ENCODE measurements around the gene SIGMAR1.
"Not testable (repeated sequence)": the region's sequence is repeated elsewhere in the genome, so short reads cannot be mapped to it uniquely, and the experiment has no call there.

Gene SIGMAR1

DNA sequence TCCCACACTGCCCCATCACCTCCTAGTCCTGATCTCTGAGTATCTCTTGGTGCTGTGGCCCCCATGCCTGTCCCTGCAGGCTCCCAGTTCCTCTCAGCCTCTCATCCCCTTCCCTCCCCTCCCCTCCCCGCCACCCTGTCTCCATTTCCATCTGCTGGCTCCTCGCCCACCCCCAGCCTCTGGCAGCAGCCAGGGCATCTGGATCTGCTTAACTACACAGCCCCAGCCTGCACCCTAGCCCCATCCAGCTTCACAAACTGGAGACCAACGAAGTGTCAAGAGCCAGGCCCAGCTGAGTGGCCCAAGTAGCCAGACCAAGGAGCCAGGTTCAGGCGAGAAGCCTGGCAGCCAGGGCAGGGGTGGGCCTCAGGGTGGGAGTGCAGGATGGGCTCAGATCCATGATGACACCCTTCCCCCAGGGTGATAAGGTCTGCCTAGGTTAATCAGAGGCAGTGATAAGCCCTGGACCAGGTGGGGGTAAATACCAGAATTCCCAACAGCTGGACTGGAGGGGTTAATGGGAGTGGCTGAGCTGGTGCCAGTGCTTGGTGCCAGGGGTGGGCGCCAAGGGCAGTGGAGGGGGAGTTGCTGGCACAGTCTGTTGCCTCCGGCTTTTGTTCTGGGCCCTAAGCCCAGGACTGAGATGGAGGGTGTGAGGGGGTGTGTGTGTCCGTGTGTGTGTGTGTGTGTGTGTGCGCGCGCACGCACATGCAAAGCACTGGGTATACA lies 16.9 kb upstream of the SIGMAR1 start:
- no peak for DNase-seq

DNA sequence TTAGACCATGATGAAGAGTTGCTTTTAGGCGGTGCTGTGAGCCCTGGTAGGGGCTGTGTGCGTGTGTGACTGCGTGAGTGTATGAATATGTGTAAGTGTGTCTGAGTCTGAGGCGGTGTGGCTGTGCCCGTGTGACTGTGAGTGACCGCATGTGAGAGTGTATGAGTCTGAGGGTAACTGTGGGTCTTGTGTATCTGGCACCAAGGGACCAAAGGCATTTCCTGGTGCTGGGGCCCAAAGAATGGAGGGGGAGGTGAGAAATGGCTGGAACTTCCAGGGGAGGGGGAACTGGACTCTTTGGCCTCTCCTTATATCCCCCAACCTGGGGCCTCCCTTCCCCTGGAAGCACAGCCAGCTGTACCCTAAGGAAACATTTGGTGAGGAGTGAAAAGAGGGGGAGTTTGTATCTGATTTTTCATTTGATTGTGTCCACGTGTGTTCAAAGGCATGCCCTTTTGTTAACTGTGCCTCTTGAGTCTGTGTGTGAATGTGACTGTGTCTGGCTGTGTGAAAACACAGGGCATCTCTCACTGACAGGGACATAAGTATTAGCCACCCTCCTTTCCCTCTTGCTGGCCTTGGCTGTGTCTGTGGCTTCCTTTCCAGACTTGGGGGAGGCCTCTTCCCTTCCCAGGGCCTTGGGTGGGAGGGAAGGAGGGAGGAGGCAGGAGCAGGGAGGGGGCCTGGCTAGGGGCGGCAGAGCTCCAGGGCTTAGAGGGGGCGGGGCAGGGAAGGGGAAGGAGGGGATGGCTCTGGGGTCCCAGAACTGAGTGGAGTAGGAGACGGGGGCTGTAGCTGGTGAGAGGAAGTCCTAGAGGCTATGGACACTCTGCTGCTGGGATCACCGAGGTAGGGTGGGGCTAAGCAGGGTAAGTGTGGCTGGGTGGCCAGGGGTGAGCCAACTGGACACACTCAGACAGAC lies 15.8 kb upstream of the SIGMAR1 start:
- no peak for DNase-seq

- DNase-seq = no peak
Measured at GRCh38 chr9:34652602-34653000, 15.0 kb upstream of the SIGMAR1 start.

DNA sequence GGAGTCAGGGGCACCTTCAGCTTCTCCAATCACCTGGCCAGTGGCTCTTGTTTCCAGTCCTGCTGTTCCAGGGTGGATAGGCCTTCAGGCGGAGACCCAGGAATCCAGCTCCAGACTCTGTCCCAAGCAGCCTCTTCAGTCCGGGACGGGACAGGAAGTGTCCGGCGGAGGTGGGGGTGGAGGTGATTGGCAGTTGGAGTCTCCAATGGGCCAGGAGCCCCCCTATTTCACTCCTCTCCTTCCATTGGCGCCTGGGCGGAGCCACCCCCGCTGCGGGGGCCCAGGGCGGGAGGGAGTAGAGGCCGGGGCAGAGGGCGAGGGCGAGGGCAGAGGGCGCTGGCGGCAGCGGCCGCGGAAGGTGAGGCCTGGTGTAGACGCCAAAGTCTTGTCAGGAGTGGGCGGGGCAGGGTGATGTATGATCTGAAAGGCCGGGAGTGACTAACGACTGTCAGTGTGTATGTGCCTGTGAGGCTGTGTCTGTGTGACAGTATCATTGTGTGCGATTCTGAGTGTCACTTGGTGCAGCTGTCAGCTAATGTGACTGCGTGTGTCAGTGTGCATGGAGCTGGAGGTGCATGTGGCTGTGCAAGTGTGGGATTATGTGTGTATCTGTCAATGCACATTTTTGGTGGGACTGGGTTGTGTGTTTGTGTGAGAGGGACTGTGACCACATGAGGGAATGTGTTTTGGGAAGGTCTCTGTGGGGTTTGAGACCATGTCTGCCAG lies 14.5 kb upstream of the SIGMAR1 start, which contains the start of gene IL11RA:
Gene IL11RA (plus strand): TSS at position 310 of the 726 bp plus-strand sequence. CDS start 3,033 bp downstream, outside the sequence.
- DNase-seq = peak; percentile 51

DNA sequence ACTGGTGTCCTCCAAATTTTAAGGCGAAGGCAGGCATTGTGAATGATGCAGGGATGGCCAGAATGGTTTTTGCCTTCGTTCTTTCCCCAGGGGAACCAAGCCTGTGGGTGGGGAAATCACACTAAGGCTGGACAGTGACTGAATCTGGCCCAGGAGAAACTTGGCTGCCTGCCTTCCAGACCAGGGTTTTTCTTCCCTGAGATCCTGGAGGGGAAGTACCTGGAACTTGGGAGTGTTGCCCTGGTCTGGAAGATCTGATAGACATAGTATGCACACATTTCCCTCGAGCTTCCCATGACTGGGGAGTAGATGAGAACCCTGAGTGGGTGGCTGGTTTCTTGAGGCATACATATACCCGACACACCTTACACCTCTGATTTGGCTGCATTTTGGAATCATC lies 13.7 kb upstream of the SIGMAR1 start:
- no peak for DNase-seq

- no peak for DNase-seq
Measured at GRCh38 chr9:34650816-34651215, 13.2 kb upstream of the SIGMAR1 start.

DNA sequence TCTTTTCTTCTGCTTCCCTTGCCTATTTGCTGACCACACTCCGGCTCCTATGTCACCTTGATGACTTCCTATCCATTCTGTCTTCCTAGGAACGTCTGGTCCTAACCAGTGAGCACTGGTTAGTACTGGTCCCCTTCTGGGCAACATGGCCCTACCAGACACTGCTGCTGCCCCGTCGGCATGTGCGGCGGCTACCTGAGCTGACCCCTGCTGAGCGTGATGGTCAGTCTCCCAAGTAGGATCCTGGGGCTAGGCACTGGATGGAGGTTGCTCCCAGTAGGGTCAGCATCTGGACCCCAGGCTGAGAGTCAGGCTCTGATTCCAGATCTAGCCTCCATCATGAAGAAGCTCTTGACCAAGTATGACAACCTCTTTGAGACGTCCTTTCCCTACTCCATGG lies 11.1 kb upstream of the SIGMAR1 start:
- no peak for DNase-seq

DNA sequence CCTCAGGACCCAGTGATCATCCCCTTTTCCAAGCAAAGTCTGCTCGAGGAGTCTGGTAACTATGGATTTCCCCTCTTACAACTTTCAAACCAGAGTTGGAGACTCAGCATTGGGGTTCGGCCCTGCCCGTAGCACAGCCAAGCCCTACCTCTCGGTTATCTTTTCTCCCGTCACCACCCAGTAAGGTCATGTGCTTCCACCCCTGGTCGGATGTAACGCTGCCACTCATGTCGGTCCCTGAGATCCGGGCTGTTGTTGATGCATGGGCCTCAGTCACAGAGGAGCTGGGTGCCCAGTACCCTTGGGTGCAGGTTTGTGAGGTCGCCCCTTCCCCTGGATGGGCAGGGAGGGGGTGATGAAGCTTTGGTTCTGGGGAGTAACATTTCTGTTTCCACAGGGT lies 10.1 kb upstream of the SIGMAR1 start:
- no peak for DNase-seq

DNA sequence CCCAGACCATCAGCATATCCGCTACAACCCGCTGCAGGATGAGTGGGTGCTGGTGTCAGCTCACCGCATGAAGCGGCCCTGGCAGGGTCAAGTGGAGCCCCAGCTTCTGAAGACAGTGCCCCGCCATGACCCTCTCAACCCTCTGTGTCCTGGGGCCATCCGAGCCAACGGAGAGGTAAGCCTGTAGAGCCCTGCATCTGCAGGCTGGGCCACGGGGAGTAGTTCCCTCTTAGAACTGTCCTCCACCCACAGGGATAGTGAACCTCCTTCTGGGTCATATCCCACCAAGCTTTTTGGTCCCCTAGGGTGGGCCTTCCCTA lies 9.5 kb upstream of the SIGMAR1 start:
- no peak for DNase-seq

DNA sequence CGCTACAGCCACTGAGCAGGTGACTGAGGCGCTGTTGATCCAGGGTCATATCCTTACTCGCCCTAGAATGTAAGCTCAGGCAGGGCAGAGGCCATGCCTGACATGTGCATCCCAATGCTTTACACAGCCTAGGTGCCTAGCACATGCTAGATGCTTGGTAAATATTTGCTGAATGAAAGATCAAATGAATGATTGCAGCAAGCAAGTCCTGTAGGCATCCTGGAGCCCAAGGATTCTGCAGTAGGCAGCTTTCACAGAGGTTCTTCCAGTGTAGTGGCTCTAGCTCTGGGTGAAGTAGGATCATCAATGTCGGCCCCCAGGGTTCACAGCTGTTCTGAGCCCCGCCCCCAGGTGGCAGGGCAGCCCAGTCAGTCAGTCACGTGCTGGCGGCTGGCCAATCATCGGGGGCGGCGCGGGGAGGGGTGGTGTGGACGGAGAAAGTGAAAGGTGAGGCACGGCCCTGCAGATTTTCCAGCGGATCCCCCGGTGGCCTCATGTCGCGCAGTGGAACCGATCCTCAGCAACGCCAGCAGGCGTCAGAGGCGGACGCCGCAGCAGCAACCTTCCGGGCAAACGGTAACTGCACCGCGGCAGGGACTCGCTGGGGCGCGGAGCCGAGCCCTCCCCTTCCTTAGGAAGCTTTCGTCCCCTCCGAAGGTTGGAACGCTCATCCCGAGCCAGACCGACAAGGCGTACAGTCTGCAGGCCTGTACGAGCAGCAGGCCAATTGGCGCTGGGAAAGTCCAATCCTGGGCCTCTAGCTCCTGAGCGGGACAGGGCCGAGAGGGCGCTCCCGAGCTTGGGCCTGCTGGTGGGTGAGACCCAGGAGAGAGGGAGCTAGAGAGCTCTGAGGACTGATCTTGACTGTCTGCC lies 8.9 kb upstream of the SIGMAR1 start, which contains the start of gene GALT:
Gene GALT (plus strand): TSS at position 465 of the 873 bp plus-strand sequence. CDS start 30 bp downstream, at position 495.
- DNase-seq = peak; percentile 98

DNA sequence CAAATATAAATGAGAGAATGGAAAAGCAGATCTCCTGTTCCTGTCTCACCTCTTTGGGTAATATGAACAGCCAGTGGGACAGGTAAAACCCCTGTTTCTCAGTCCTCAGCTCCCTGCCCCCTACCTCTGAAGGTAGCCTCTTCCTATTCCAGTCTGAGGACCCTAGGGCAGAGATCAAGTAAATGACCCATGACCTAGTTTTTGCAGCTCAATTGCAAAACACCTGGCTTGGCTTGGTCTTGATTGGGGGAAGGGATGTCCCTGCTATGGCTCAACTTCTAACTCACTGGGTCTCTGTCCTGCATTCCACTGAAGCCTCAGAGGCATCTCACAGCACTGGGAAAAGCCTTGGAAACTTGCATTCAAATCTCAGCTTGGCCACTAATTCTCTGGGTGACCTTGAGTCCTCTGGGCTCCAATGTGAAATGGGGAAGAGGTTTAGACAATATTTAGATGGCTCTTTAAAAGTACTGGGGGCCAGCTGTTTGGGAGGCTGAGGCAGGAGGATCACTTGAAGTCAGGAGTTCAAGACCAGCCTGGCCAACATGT lies 7.3 kb upstream of the SIGMAR1 start:
- no peak for DNase-seq

GRCh38 chr9:34642679-34643078 lies 5.1 kb upstream of the SIGMAR1 start:
- no peak for DNase-seq

- not testable (repeated sequence) for DNase-seq
Measured at GRCh38 chr9:34639322-34639721, 1.7 kb upstream of the SIGMAR1 start.

GRCh38 chr9:34638138-34638445 lies 505 bp upstream of the SIGMAR1 start:
- no peak for DNase-seq

- no peak for DNase-seq
Measured at GRCh38 chr9:34636791-34637355, 714 bp downstream of the SIGMAR1 start.

GRCh38 chr9:34635556-34635955 lies 2.0 kb downstream of the SIGMAR1 start:
- no peak for DNase-seq

- DNase-seq = no peak
Measured at GRCh38 chr9:34634551-34635248, 2.9 kb downstream of the SIGMAR1 start.

- peak; percentile 68 for DNase-seq
Measured at GRCh38 chr9:34633851-34634550, 3.6 kb downstream of the SIGMAR1 start.

GRCh38 chr9:34633166-34633565 lies 4.4 kb downstream of the SIGMAR1 start:
- DNase-seq = no peak

DNA sequence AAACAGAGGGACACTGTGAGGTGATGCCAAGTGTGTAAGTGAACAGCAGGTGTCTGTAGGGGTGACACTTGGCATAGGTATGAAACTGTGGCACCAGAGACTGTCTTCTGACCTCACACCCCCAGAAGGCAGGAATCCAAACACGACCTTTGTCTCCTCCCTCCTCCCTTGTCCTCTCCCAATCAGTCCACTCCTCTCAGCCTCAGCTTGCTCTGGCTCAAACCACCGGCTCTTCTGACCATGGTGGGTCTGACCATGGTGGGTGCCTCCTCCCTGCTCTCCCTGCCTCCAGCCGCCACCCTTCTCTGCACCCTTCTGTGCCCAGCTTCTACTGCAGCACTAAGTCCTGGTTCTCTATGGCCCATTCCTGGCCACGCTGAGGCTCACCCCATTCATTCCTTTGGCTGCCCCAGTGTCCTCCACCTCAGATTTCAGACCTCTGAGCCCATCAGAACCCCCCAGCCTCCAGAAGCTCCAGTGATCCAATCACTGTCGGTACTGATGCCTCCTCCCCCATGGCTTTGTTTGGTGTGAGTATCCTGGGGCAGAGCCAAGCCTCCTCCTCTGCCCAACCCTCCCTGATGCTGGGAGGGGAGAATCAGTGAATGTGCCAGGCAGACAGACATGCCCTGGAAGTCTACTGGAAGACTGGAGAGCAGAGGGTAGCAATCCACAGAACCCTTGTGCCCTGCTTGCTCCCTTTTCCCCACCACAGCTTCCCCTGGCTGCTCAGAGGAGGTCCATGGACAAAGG lies 7.0 kb downstream of the SIGMAR1 start:
- no peak for DNase-seq

Data from stimulated activated CD4-positive, alpha-beta T cell treated with anti-CD3 and anti-CD28 coated beads, Interleukin-12 subunit alpha, Interleukin-12 subunit beta, amount 100 ng/mL, for 4 hours (primary cell).